ENCODE measurements around the gene ADD3. TPM values are rescaled to one million over a fixed set of nuclear protein-coding genes. Genes with fewer than 3 reads are reported as not detected.
A peak's percentile ranks its signal among the peaks of the same experiment; 100 is the strongest.

Gene ADD3
- polyA plus RNA-seq, 1 experiment: 192 TPM

DNA sequence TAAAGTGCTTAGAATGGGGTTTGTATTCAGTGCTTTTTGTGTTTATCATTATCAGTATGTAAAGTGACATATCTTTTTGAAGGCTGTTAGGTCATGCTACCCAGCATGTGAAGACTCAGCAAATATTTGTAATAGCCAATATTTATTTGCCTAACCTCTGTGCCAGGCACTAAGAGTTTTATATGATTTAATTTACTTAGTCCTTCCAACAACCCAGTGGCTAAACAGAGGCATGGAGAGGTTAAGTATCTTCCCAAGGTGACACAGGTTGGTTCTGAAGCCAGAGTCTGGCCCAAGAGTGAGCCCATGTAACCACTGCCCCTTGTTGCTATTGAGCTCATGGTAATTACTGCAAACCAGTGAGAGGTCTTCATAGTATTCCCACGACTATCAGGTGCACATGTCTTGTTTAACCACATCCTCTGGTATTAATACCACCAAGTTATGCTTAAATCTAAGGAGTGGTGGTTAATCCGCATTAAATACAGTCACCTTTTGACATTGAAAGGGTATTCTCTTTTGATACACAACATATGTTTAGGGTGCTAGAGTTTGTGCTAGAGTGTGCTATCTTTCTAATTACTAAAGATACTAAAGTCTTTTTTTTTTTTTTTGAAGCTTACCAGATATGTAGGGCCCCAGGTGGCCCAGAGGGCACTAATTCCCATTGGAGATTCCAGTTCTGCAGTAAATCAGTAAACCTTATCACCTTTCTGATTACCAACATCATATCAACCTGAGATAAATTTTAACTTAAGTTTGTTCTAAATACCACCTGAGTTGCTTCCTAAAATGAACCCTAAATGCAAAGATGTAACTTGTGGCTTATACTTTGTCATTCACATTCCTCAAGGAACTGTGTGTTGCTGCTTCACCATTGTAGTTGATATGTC lies 2.9 kb downstream of the ADD3 start:
- TF ChIP-seq, protein P1, sequence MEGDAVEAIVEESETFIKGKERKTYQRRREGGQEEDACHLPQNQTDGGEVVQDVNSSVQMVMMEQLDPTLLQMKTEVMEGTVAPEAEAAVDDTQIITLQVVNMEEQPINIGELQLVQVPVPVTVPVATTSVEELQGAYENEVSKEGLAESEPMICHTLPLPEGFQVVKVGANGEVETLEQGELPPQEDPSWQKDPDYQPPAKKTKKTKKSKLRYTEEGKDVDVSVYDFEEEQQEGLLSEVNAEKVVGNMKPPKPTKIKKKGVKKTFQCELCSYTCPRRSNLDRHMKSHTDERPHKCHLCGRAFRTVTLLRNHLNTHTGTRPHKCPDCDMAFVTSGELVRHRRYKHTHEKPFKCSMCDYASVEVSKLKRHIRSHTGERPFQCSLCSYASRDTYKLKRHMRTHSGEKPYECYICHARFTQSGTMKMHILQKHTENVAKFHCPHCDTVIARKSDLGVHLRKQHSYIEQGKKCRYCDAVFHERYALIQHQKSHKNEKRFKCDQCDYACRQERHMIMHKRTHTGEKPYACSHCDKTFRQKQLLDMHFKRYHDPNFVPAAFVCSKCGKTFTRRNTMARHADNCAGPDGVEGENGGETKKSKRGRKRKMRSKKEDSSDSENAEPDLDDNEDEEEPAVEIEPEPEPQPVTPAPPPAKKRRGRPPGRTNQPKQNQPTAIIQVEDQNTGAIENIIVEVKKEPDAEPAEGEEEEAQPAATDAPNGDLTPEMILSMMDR (IDR thresholded peaks at IDR 0.05; ENCODE audit: low read depth, low read length): no peak
- H3K27me3 ChIP-seq (ENCODE audit: control insufficient read depth, insufficient read depth, low read length): no peaks in the 10 kb centered on the region
- no peak for DNase-seq (ENCODE audit: low read depth, low spot score)
- H3K9me3 ChIP-seq (ENCODE audit: control insufficient read depth, insufficient read depth, low read length): no peaks in the 10 kb centered on the region; the same call in 1 of the 2 replicates
- H3K4me3 ChIP-seq (ENCODE audit: low read depth, low read length): peak overlapping the region; percentile 34; the same call in 1 of the 2 replicates
- ChIA-PET CTCF (interaction anchor here (0.6 to 1.3 kb wide), 2 partner anchors 24 to 127 kb away, joined by 4 to 5 read pairs; no protein-coding TSS in a partner anchor), POLR2A (no interaction called here)
- H3K27ac ChIP-seq (ENCODE audit: low read depth, low read length): no peak overlapping the region

DNA sequence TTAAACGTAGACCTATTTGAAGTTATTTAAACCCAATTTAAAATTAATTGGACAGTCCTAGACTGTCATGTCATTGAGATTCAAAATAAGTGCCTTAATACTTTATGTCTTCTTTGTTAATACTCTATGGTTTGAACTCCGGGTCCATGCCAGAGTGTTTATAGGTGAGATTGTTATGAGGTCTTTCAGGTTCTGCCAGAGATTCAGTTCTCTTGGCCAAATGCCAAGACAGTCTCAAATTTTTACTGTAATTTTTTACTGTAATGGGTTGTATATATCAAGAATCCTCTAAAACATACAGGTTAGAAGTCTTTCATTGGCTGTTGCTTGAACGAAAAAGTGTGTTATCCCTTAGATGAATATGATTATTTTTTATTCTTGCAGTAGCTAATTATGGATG lies 3.9 kb downstream of the ADD3 start:
- TF ChIP-seq, protein P1 (IDR thresholded peaks at IDR 0.05; ENCODE audit: low read depth, low read length): no peak

DNA sequence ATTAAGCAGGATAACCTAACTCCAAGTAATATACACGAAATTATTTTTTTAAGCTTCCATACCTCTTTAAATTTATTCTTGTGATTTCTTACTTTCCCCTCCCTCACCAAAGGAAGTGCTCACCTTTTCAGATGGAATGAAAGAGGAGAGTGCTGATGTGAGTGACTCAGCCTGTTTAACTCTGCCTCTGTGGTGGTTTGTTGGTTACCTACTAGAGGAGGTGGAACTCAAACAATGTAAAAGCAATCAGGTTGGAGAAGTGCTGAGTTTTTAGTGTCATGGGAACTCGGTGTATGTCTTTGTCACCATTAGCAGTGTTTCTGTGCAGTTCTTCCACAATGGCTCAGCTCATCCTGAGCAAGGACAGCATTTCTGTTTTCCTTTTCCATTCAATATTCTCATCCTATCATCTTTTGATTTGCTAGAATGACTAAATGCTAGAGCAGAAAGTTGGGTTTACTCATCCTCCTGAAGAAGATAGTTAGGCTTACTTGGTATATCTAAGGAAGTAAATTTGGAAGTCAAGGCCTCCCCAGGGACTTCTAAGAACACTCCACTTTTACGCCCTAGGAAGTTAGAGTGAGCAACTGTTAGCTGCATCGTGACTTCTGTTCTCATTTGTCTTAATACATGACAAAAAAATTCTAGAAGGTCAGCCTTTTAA lies 6.0 kb downstream of the ADD3 start:
- POLR2A ChIA-PET: interaction anchor here (0.6 kb wide), 1 partner anchor 98 kb away, joined by 5 read pairs; no protein-coding TSS in a partner anchor
- CTCF ChIA-PET: interaction anchor here (3.6 kb wide), 1 partner anchor 130 kb away, joined by 23 read pairs; no protein-coding TSS in a partner anchor

More for the DNA sequence above, 3.9 kb downstream of the ADD3 start:
- Histone ChIP-seq H3K9me3 (ENCODE audit: control insufficient read depth, insufficient read depth, low read length) (no peaks in the 10 kb centered on the region; the same call in 1 of the 2 replicates), H3K27ac (ENCODE audit: low read depth, low read length) (no peak overlapping the region), H3K4me3 (ENCODE audit: low read depth, low read length) (no peak overlapping the region), H3K27me3 (ENCODE audit: control insufficient read depth, insufficient read depth, low read length) (no peaks in the 10 kb centered on the region)
- ChIA-PET POLR2A (no interaction called here), CTCF (interaction anchor here (1.3 kb wide), 1 partner anchor 23 kb away, joined by 4 read pairs; no protein-coding TSS in a partner anchor)
- DNase-seq (ENCODE audit: low read depth, low spot score): no peak

DNA sequence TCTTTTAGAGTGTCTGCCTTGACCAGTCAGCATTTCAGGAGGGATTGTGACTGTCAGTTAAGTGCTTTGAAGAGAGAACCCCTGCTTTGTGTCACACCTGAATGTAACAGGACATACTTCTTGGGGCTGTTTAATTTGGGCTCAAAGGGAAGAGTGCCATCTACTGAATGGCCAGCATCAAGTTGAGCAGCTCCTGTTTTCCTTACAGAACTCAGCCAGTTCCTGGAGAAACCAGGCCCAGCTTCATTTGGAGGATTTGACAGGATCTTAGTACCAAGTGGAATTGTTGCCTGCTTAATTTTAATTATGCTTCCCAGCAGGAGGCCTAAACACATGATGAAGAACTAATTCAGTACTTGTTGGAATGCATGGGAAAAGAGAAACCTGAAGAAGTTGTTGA lies 8.3 kb downstream of the ADD3 start:
- TF ChIP-seq, protein P1 (IDR thresholded peaks at IDR 0.05; ENCODE audit: low read depth, low read length): peak; percentile 20; the same call in 1 of the 2 replicates
- Histone ChIP-seq H3K27ac (ENCODE audit: low read depth, low read length) (no peak overlapping the region), H3K9me3 (ENCODE audit: control insufficient read depth, insufficient read depth, low read length) (no peaks in the 10 kb centered on the region), H3K27me3 (ENCODE audit: control insufficient read depth, insufficient read depth, low read length) (no peaks in the 10 kb centered on the region), H3K4me3 (ENCODE audit: low read depth, low read length) (no peak overlapping the region)
- ChIA-PET CTCF (interaction anchor here (1.0 to 3.6 kb wide), 3 partner anchors 16 to 132 kb away, joined by 3 to 23 read pairs (median 4); no protein-coding TSS in a partner anchor), POLR2A (interaction anchor here (0.7 kb wide), 1 partner anchor 10 kb away, joined by 3 read pairs; no protein-coding TSS in a partner anchor)
- no peak for DNase-seq (ENCODE audit: low read depth, low spot score)

More for the DNA sequence above, 6.0 kb downstream of the ADD3 start:
- Histone ChIP-seq H3K27me3 (ENCODE audit: control insufficient read depth, insufficient read depth, low read length) (no peaks in the 10 kb centered on the region), H3K9me3 (ENCODE audit: control insufficient read depth, insufficient read depth, low read length) (no peaks in the 10 kb centered on the region), H3K4me3 (ENCODE audit: low read depth, low read length) (no peak overlapping the region), H3K27ac (ENCODE audit: low read depth, low read length) (no peak overlapping the region)
- TF ChIP-seq, protein P1 (IDR thresholded peaks at IDR 0.05; ENCODE audit: low read depth, low read length): no peak
- DNase-seq (ENCODE audit: low read depth, low spot score): no peak
